K562 (cell line): ENCODE results near the gene NYAP1. TPM values are rescaled to one million over a fixed set of nuclear protein-coding genes. Genes with fewer than 3 reads are reported as not detected.
A peak's percentile ranks its signal among the peaks of the same experiment; 100 is the strongest.

Experiments
- CCNT2 ChIP-seq: IDR thresholded peaks from 2 replicates; pipeline ENCODE4 v1.6.1; 2011; ENCODE audit warnings: borderline replicate concordance, low read depth, mild to moderate bottlenecking, moderate library complexity, mixed read lengths, low read length; ENCODE audit not compliant: insufficient read length; ENCODE audit errors: extremely low read depth
- DNMT1 ChIP-seq: fragments of 450-650 bp; IDR thresholded peaks from 2 replicates; pipeline ENCODE4 v1.6.1; 2016; ENCODE audit warnings: antibody characterized with exemption, mild to moderate bottlenecking
- EGR1 ChIP-seq: fragments of 450-650 bp; conservative IDR thresholded peaks from 2 replicates; pipeline ENCODE4 v1.6.1; 2017; ENCODE audit warnings: mild to moderate bottlenecking
- ELK3 ChIP-seq: fragments of 450-650 bp; formaldehyde crosslinking; IDR thresholded peaks from 2 replicates; pipeline ENCODE4 v1.4.0; 2020; ENCODE audit warnings: mild to moderate bottlenecking
- IRF1 ChIP-seq: sonication (generic); formaldehyde crosslinking; IDR thresholded peaks from 2 replicates; pipeline ENCODE4 v1.8.0; 2022; ENCODE audit warnings: missing genetic modification reagents, mild to moderate bottlenecking, borderline replicate concordance
- KDM2B ChIP-seq: fragments of 250-450 bp; sonication (Bioruptor Pico); IDR thresholded peaks from 2 replicates; pipeline ENCODE4 v1.8.0; 2021; ENCODE audit warnings: mild to moderate bottlenecking, moderate library complexity
- MLX ChIP-seq, 2 experiments: fragments of 450-650 bp in 1 of 2; sonication (generic) in 1 of 2; formaldehyde crosslinking; conservative IDR thresholded peaks; 2 replicates each; pipeline versions ENCODE4 v1.4.0 to v1.8.1; 2020 to 2022; ENCODE audit warnings: mild to moderate bottlenecking in 1 of 2, missing genetic modification reagents in 1 of 2
- NCOA2 ChIP-seq, 2 experiments: fragments of 450-650 bp; IDR thresholded peaks; 2 replicates each; pipeline ENCODE4 v1.6.1; 2018; ENCODE audit warnings: mild to moderate bottlenecking in 2 of 2, moderate library complexity in 1 of 2; ENCODE audit not compliant: partially characterized antibody in 2 of 2
- PHTF2 ChIP-seq: fragments of 250-450 bp; sonication (Bioruptor Pico); IDR thresholded peaks from 2 replicates; pipeline ENCODE4 v1.5.0; 2021; ENCODE audit warnings: mild to moderate bottlenecking
- RUNX1 ChIP-seq: sonication (generic); IDR thresholded peaks from 2 replicates; pipeline ENCODE4 v1.6.1; 2016; ENCODE audit warnings: antibody characterized with exemption, low read depth
- SREBF2 ChIP-seq: sonication (generic); formaldehyde crosslinking; IDR thresholded peaks from 2 replicates; pipeline ENCODE4 v1.4.0; 2020; ENCODE audit warnings: mild to moderate bottlenecking, missing genetic modification reagents
- SRSF3 ChIP-seq: fragments of 200-400 bp; formaldehyde crosslinking; IDR thresholded peaks from 2 replicates; pipeline ENCODE4 v1.6.1; 2016; ENCODE audit warnings: mild to moderate bottlenecking, low read length, moderate library complexity; ENCODE audit not compliant: insufficient read depth
- TAF1 ChIP-seq: IDR thresholded peaks from 2 replicates; pipeline ENCODE4 v1.6.1; 2011; ENCODE audit warnings: mild to moderate bottlenecking, low read length, moderate library complexity; ENCODE audit not compliant: insufficient read depth, control insufficient read depth, severe bottlenecking; ENCODE audit errors: extremely low read depth
- TCF7L2 ChIP-seq: fragments of 150-350 bp; IDR thresholded peaks from 2 replicates; pipeline ENCODE4 v1.6.1; 2016; ENCODE audit warnings: low read depth, mild to moderate bottlenecking, low read length, moderate library complexity
- ZNF224 ChIP-seq: sonication (generic); formaldehyde crosslinking; IDR thresholded peaks from 2 replicates; pipeline ENCODE4 v1.8.0; 2022; ENCODE audit warnings: mild to moderate bottlenecking, missing genetic modification reagents
- ZNF23 ChIP-seq: fragments of 250-450 bp; sonication (Bioruptor Pico); IDR thresholded peaks from 2 replicates; pipeline ENCODE4 v1.4.0; 2020; ENCODE audit warnings: mild to moderate bottlenecking
- ZNF436 ChIP-seq: fragments of 250-450, 450-650 bp; sonication (Bioruptor Pico); formaldehyde crosslinking; IDR thresholded peaks from 2 replicates; pipeline ENCODE4 v1.7.0; 2020; ENCODE audit warnings: mild to moderate bottlenecking
- ZNF589 ChIP-seq: fragments of 200-800 bp; sonication (Bioruptor generic); IDR thresholded peaks from 2 replicates; pipeline ENCODE4 v1.6.1; 2016; ENCODE audit warnings: low read depth, missing genetic modification characterization, missing compliant biosample characterization
- polyA plus RNA-seq, 8 experiments: library from polyadenylated mRNA; depleted of rRNA in 4 of 8; stranded (reverse) in 5 of 8; unstranded in 3 of 8; fragments of >200 nt; fragmentation: Nextera tagmentation in 2 of 8; fragmentation: Illumina TruSeq in 1 of 8; extraction: Ambion mirVana in 2 of 8; extraction: Trizol in 1 of 8; gene quantifications; 2 replicates each; pipeline versions ENCODE4 v1.2.1 to v1.2.3, GENCODE V29; 2011 to 2014; ENCODE audit warnings: inconsistent platforms in 1 of 8, missing spikeins in 1 of 8
- total RNA-seq, 7 experiments: library from RNA; depleted of rRNA in 6 of 7; stranded (reverse); fragments of >200 nt in 6 of 7; fragmentation: Illumina TruSeq in 2 of 7; extraction: Trizol in 2 of 7; gene quantifications; 2 replicates each; pipeline versions ENCODE4 v1.2.1 to v1.2.3, GENCODE V29; 2011 to 2021; ENCODE audit warnings: low replicate concordance in 1 of 7
- TF ChIP-seq, protein P1 (sequence below): IDR thresholded peaks from 2 replicates; pipeline ENCODE4 v1.6.1; 2014; ENCODE audit warnings: antibody characterized with exemption
- TF ChIP-seq, protein P2 (sequence below): fragments of 250-450 bp; sonication (Bioruptor Pico); IDR thresholded peaks from 2 replicates; pipeline ENCODE4 v1.9.0; 2021; ENCODE audit warnings: mild to moderate bottlenecking

NYAP1 gene
- total and polyA plus RNA-seq, 9 of the 15 experiments (the other 6 are each of a cell fraction or from before 2014, with no cell fraction given), result 0.11 to 0.88 (median 0.22) TPM; not detected in 2

GRCh38 chr7:100483090-100483721 lies 521 bp upstream of the NYAP1 start (continued):
- no peak for TF ChIP-seq DNMT1
- TF ChIP-seq EGR1, result peak; percentile 87
- TF ChIP-seq CCNT2, result peak; percentile 86
- no peak for TF ChIP-seq ZNF224 (CRISPR knock-in tag)
- no peak for TF ChIP-seq RUNX1
- TF ChIP-seq, protein P1, sequence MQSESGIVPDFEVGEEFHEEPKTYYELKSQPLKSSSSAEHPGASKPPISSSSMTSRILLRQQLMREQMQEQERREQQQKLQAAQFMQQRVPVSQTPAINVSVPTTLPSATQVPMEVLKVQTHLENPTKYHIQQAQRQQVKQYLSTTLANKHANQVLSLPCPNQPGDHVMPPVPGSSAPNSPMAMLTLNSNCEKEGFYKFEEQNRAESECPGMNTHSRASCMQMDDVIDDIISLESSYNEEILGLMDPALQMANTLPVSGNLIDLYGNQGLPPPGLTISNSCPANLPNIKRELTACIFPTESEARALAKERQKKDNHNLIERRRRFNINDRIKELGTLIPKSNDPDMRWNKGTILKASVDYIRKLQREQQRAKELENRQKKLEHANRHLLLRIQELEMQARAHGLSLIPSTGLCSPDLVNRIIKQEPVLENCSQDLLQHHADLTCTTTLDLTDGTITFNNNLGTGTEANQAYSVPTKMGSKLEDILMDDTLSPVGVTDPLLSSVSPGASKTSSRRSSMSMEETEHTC, result no peak
- no peak for TF ChIP-seq ZNF436 (CRISPR knock-in tag)
- TF ChIP-seq IRF1 (CRISPR knock-in tag), result no peak
- TF ChIP-seq ELK3 (CRISPR knock-in tag), result no peak
- TF ChIP-seq ZNF589 (CRISPR knock-in tag), result no peak
- TF ChIP-seq TAF1, result no peak
- no peak for TF ChIP-seq TCF7L2
- TF ChIP-seq KDM2B (CRISPR knock-in tag), result peak; percentile 85; the same call in 1 of the 2 replicates
- TF ChIP-seq SRSF3, result no peak
- TF ChIP-seq MLX (CRISPR knock-in tag; conservative IDR thresholded peaks at IDR 0.05), result no peak
- TF ChIP-seq NCOA2 (IDR thresholded peaks at IDR 0.05; ENCODE audit: partially characterized antibody in 2 of 2), result no peak
- TF ChIP-seq, protein P2, sequence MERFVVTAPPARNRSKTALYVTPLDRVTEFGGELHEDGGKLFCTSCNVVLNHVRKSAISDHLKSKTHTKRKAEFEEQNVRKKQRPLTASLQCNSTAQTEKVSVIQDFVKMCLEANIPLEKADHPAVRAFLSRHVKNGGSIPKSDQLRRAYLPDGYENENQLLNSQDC (CRISPR knock-in tag), result no peak
- no peak for TF ChIP-seq SREBF2 (CRISPR knock-in tag)
- TF ChIP-seq ZNF23 (CRISPR knock-in tag), result no peak
- TF ChIP-seq PHTF2, result no peak
